HG02973 (cell line): Measurements from ENCODE around the gene HSPA4L.

Source experiments
- ATAC-seq: cut with Tn5 transposase; IDR thresholded peaks from one replicate; pipeline ENCODE4 v1.9.1; 2021; ENCODE audit warnings: moderate library complexity; ENCODE audit not compliant: unreplicated experiment

Gene HSPA4L

GRCh38 chr4:127783026-127783769 lies 1.1 kb downstream of the HSPA4L start:
- no peak for ATAC-seq

GRCh38 chr4:127783955-127784770 lies 2.0 kb downstream of the HSPA4L start:
- ATAC-seq = no peak

GRCh38 chr4:127788517-127788916 lies 6.4 kb downstream of the HSPA4L start:
- no peak for ATAC-seq

GRCh38 chr4:127791391-127791790 lies 9.3 kb downstream of the HSPA4L start:
- no peak for ATAC-seq

- no peak for ATAC-seq
Observed at GRCh38 chr4:127793528-127793927, 11.4 kb downstream of the HSPA4L start.

- ATAC-seq = no peak
Observed at GRCh38 chr4:127799711-127800110, 17.6 kb downstream of the HSPA4L start.

- no peak for ATAC-seq
Observed at GRCh38 chr4:127809173-127809800, 27.2 kb downstream of the HSPA4L start.

GRCh38 chr4:127810551-127810950 lies 28.4 kb downstream of the HSPA4L start:
- ATAC-seq = no peak

- no peak for ATAC-seq
Observed at GRCh38 chr4:127822430-127822829, 40.3 kb downstream of the HSPA4L start.

GRCh38 chr4:127828121-127828520 lies 46.0 kb downstream of the HSPA4L start:
- ATAC-seq = no peak

- peak; percentile 91 for ATAC-seq
Observed at GRCh38 chr4:127829014-127829413, 46.9 kb downstream of the HSPA4L start.

- peak; percentile 70 for ATAC-seq
Observed at GRCh38 chr4:127832585-127832984, 50.5 kb downstream of the HSPA4L start.

- no peak for ATAC-seq
Observed at GRCh38 chr4:127843704-127844600, 61.8 kb downstream of the HSPA4L start.

GRCh38 chr4:127844601-127845116 lies 62.5 kb downstream of the HSPA4L start:
- no peak for ATAC-seq

- ATAC-seq = no peak
Observed at GRCh38 chr4:127846061-127846460, 63.9 kb downstream of the HSPA4L start.

- no peak for ATAC-seq
Observed at GRCh38 chr4:127846765-127847164, 64.6 kb downstream of the HSPA4L start.

GRCh38 chr4:127849505-127850234 lies 67.5 kb downstream of the HSPA4L start:
- ATAC-seq = no peak

GRCh38 chr4:127852661-127853060 lies 70.5 kb downstream of the HSPA4L start:
- no peak for ATAC-seq

- ATAC-seq = no peak
Observed at GRCh38 chr4:127856196-127856812, 74.2 kb downstream of the HSPA4L start.
